H9 (cell line): ENCODE measurements around the gene NTRK2. TPM values are rescaled to one million over a fixed set of nuclear protein-coding genes. Genes with fewer than 3 reads are reported as not detected.

Experiments used
- DNase-seq: peaks from one replicate; pipeline ENCODE4 v3.0.0-alpha.2; 2017
- H2AFZ ChIP-seq: one replicate; pipeline ENCODE4 v1.6.1; 2013; ENCODE audit warnings: mild to moderate bottlenecking, low read length, control low read depth, moderate library complexity
- H2AK5ac ChIP-seq: 2 replicates; pipeline ENCODE4 v1.6.1; 2013; ENCODE audit warnings: low read length, control low read depth, mixed read lengths; ENCODE audit not compliant: insufficient read length
- H2BK120ac ChIP-seq: one replicate; pipeline ENCODE4 v1.6.1; 2013; ENCODE audit warnings: low read depth, mild to moderate bottlenecking, low read length, control low read depth, inconsistent platforms; ENCODE audit not compliant: poor library complexity, severe bottlenecking
- H2BK12ac ChIP-seq: 2 replicates; pipeline ENCODE4 v1.6.1; 2013; ENCODE audit warnings: low read length, control low read depth, mixed read lengths, low read depth; ENCODE audit not compliant: insufficient read length
- H2BK15ac ChIP-seq: 2 replicates; pipeline ENCODE4 v1.6.1; 2013; ENCODE audit warnings: low read depth, low read length, control low read depth
- H2BK20ac ChIP-seq: one replicate; pipeline ENCODE4 v1.6.1; 2013; ENCODE audit warnings: low read depth, mild to moderate bottlenecking, low read length, control low read depth, inconsistent platforms; ENCODE audit not compliant: poor library complexity, severe bottlenecking
- H2BK5ac ChIP-seq: 2 replicates; pipeline ENCODE4 v1.6.1; 2013; ENCODE audit warnings: low read length, control low read depth, mixed read lengths; ENCODE audit not compliant: insufficient read length
- H3K14ac ChIP-seq: 2 replicates; pipeline ENCODE4 v1.6.1; 2013; ENCODE audit warnings: low read length, control low read depth; ENCODE audit not compliant: insufficient read depth
- H3K18ac ChIP-seq: 2 replicates; pipeline ENCODE4 v1.6.1; 2013; ENCODE audit warnings: low read depth, mild to moderate bottlenecking, mixed read lengths, low read length, control low read depth; ENCODE audit not compliant: insufficient read length
- H3K23ac ChIP-seq: 2 replicates; pipeline ENCODE4 v1.6.1; 2013; ENCODE audit warnings: low read length, control low read depth, mixed read lengths, low read depth; ENCODE audit not compliant: insufficient read length
- H3K23me2 ChIP-seq: 2 replicates; pipeline ENCODE4 v1.6.1; 2013; ENCODE audit warnings: low read depth, mild to moderate bottlenecking, mixed read lengths, low read length, control low read depth; ENCODE audit not compliant: insufficient read length, poor library complexity, severe bottlenecking
- H3K27ac ChIP-seq: 2 replicates; pipeline ENCODE4 v1.5.1; 2013; ENCODE audit warnings: low read length, control low read depth, mixed read lengths, low read depth; ENCODE audit not compliant: insufficient read length
- H3K27me3 ChIP-seq: 2 replicates; pipeline ENCODE4 v1.6.1; 2013; ENCODE audit warnings: low read length, control low read depth, inconsistent platforms; ENCODE audit not compliant: insufficient read depth
- H3K4ac ChIP-seq: 2 replicates; pipeline ENCODE4 v1.6.1; 2013; ENCODE audit warnings: low read depth, mild to moderate bottlenecking, control low read depth, inconsistent platforms, low read length, moderate library complexity
- H3K4me1 ChIP-seq: 2 replicates; pipeline ENCODE4 v1.6.1; 2013; ENCODE audit warnings: low read length, control low read depth, inconsistent platforms; ENCODE audit not compliant: insufficient read depth
- H3K4me2 ChIP-seq: 2 replicates; pipeline ENCODE4 v1.6.1; 2013; ENCODE audit warnings: low read length, control low read depth, mixed read lengths; ENCODE audit not compliant: insufficient read length, insufficient read depth
- H3K56ac ChIP-seq: 2 replicates; pipeline ENCODE4 v1.6.1; 2013; ENCODE audit warnings: low read depth, mild to moderate bottlenecking, mixed read lengths, low read length, control low read depth; ENCODE audit not compliant: insufficient read length
- H3K79me1 ChIP-seq: 2 replicates; pipeline ENCODE4 v1.6.1; 2013; ENCODE audit warnings: low read depth, mild to moderate bottlenecking, moderate library complexity, low read length, control low read depth, inconsistent platforms; ENCODE audit not compliant: insufficient read depth, poor library complexity, severe bottlenecking
- H3K79me2 ChIP-seq: 2 replicates; pipeline ENCODE4 v1.6.1; 2013; ENCODE audit warnings: low read length, control low read depth, inconsistent platforms; ENCODE audit not compliant: insufficient read depth
- H3K9ac ChIP-seq: 2 replicates; pipeline ENCODE4 v1.6.1; 2013; ENCODE audit warnings: low read length, control low read depth, mixed read lengths; ENCODE audit not compliant: insufficient read length; ENCODE audit errors: extremely low read depth
- H3K9me3 ChIP-seq: one replicate; pipeline ENCODE4 v1.6.1; 2013; ENCODE audit warnings: low read depth, low read length, inconsistent platforms; ENCODE audit not compliant: control insufficient read depth
- H3T11ph ChIP-seq: one replicate; pipeline ENCODE4 v1.6.1; 2013; ENCODE audit warnings: mild to moderate bottlenecking, low read length, control low read depth, inconsistent platforms
- H4K20me1 ChIP-seq: one replicate; pipeline ENCODE4 v1.6.1; 2013; ENCODE audit not compliant: control insufficient read depth, insufficient read length, insufficient read depth
- H4K5ac ChIP-seq: 2 replicates; pipeline ENCODE4 v1.6.1; 2013; ENCODE audit warnings: low read depth, mild to moderate bottlenecking, mixed read lengths, low read length, control low read depth; ENCODE audit not compliant: insufficient read length
- H4K8ac ChIP-seq: replicated peaks from 2 replicates; pipeline ENCODE4 v1.6.1; 2013; ENCODE audit warnings: low read length, control low read depth, mixed read lengths, low read depth; ENCODE audit not compliant: insufficient read length
- H4K91ac ChIP-seq: 2 replicates; pipeline ENCODE4 v1.6.1; 2013; ENCODE audit warnings: low read depth, mild to moderate bottlenecking, moderate library complexity, mixed read lengths, low read length, control low read depth; ENCODE audit not compliant: insufficient read length
- H3K27ac Mint-ChIP-seq, 3 experiments: 2 replicates in 2 of 3; 3 replicates in 1 of 3; pipeline ENCODE4 v1.8.0; 2020 to 2021; ENCODE audit warnings: mixed read lengths in 3 of 3, mild to moderate bottlenecking in 1 of 3, moderate library complexity in 1 of 3
- H3K27me3 Mint-ChIP-seq: 2 replicates; pipeline ENCODE4 v1.8.0; 2021; ENCODE audit warnings: low read depth, mild to moderate bottlenecking, moderate library complexity, mixed read lengths
- H3K36me3 Mint-ChIP-seq, 3 experiments: 2 replicates in 2 of 3; 3 replicates in 1 of 3; pipeline ENCODE4 v1.8.0; 2020 to 2021; ENCODE audit warnings: low read depth in 3 of 3, mixed read lengths in 3 of 3; ENCODE audit not compliant: insufficient read depth in 1 of 3
- H3K4me1 Mint-ChIP-seq, 2 experiments: 2 replicates each; pipeline ENCODE4 v1.8.0; 2020; ENCODE audit warnings: mixed read lengths in 2 of 2
- H3K4me3 Mint-ChIP-seq, 2 experiments: 2 replicates in 1 of 2; 3 replicates in 1 of 2; pipeline ENCODE4 v1.8.0; 2020 to 2021; ENCODE audit warnings: mild to moderate bottlenecking in 2 of 2, mixed read lengths in 2 of 2, moderate library complexity in 1 of 2
- H3K9me3 Mint-ChIP-seq, 2 experiments: 2 replicates in 1 of 2; 3 replicates in 1 of 2; pipeline ENCODE4 v1.8.0; 2020; ENCODE audit warnings: mild to moderate bottlenecking in 2 of 2, mixed read lengths in 2 of 2, moderate library complexity in 1 of 2
- CTCF ChIP-seq: fragments of 200-600 bp; sonication (generic); conservative IDR thresholded peaks from 3 replicates; pipeline ENCODE4 v1.8.0; 2021; ENCODE audit warnings: antibody characterized with exemption, mild to moderate bottlenecking
- WGBS: extraction: QIAGEN DNeasy Blood & Tissue Kit; methylation state at CpG from one replicate; pipeline ENCODE4 v1.1.7; 2013; ENCODE audit warnings: missing lambda C conversion rate, low lambda C conversion rate, mixed read lengths; ENCODE audit not compliant: insufficient read length; ENCODE audit errors: extremely low coverage; 5-methylcytosine and 5-hydroxymethylcytosine counted together
- total RNA-seq: library from RNA; stranded (reverse); gene quantifications from 2 replicates; pipeline ENCODE4 v1.2.1, GENCODE V29; 2021

NTRK2 gene
- total RNA-seq, 1 experiment from 2014 or later, result 0.02 TPM

- TF ChIP-seq CTCF, result no peak
- no peaks in the 10 kb centered on the region for H3K9me3 ChIP-seq
- Mint-ChIP-seq H3K4me3 (no peak overlapping the region), H3K4me1 (no peaks in the 10 kb centered on the region), H3K27me3 (no peaks in the 10 kb centered on the region), H3K9me3 (no peaks in the 10 kb centered on the region), H3K36me3 (no peaks in the 10 kb centered on the region), H3K27ac (no peak overlapping the region)
- H2BK20ac ChIP-seq, result no peak overlapping the region
- no peak overlapping the region for H3T11ph ChIP-seq
- no peak overlapping the region for H3K23ac ChIP-seq
- no peaks in the 10 kb centered on the region for H3K4me1 ChIP-seq
- H3K23me2 ChIP-seq, result no peaks in the 10 kb centered on the region
- no peak overlapping the region for H3K56ac ChIP-seq
- no peak overlapping the region for H4K5ac ChIP-seq
- no peak overlapping the region for H2BK15ac ChIP-seq
- no peak overlapping the region for H2BK12ac ChIP-seq
- H3K9ac ChIP-seq, result no peak overlapping the region
- no peak overlapping the region for H3K27ac ChIP-seq
- H4K8ac ChIP-seq, result no peak overlapping the region
- no peak overlapping the region for H2AK5ac ChIP-seq
- H3K14ac ChIP-seq, result no peak overlapping the region
- H2AFZ ChIP-seq, result no peak overlapping the region
- H2BK120ac ChIP-seq, result no peak overlapping the region
- no peaks in the 10 kb centered on the region for H3K79me1 ChIP-seq
- H3K4ac ChIP-seq, result no peak overlapping the region
- no peaks in the 10 kb centered on the region for H3K27me3 ChIP-seq
- H3K4me2 ChIP-seq, result no peak overlapping the region
- H4K20me1 ChIP-seq, result no peaks in the 10 kb centered on the region
- H4K91ac ChIP-seq, result no peak overlapping the region
- no peaks in the 10 kb centered on the region for H3K79me2 ChIP-seq
- H3K18ac ChIP-seq, result no peak overlapping the region
- no peak overlapping the region for H2BK5ac ChIP-seq
- DNase-seq, result no peak
- WGBS, result no CpG with 5 or more reads among the region's 11 CpGs
Observed at GRCh38 chr9:84744726-84745125, 75.2 kb downstream of the NTRK2 start.
